Smooth muscle cell (in vitro differentiated cells): ENCODE measurements around the gene GRID1. TPM values are rescaled to one million over a fixed set of nuclear protein-coding genes. Genes with fewer than 3 reads are reported as not detected.

Source experiments
- DNase-seq: peaks from one replicate; lab custom pipeline; 2025; ENCODE audit not compliant: unreplicated experiment; lab: John Stamatoyannopoulos, UW
- H2AFZ ChIP-seq: fragments of 200-600 bp; sonication (generic); 2 replicates; pipeline ENCODE4 v1.6.0; 2016; ENCODE audit warnings: antibody characterized with exemption, low read depth, mild to moderate bottlenecking
- H3F3A ChIP-seq: fragments of 200-600 bp; sonication (generic); 2 replicates; pipeline ENCODE4 v1.6.0; 2017; ENCODE audit warnings: antibody characterized with exemption, low read depth
- H3K27ac ChIP-seq: fragments of 200-600 bp; sonication (generic); 2 replicates; pipeline ENCODE4 v1.5.1; 2016; ENCODE audit warnings: low read depth, mild to moderate bottlenecking
- H3K27me3 ChIP-seq: fragments of 200-600 bp; sonication (generic); 2 replicates; pipeline ENCODE4 v1.6.1; 2016; ENCODE audit warnings: low read depth, mild to moderate bottlenecking
- H3K36me3 ChIP-seq: fragments of 200-600 bp; sonication (generic); 2 replicates; pipeline ENCODE4 v1.5.1; 2016; ENCODE audit warnings: low read depth
- H3K4me1 ChIP-seq: fragments of 200-600 bp; sonication (generic); 2 replicates; pipeline ENCODE4 v1.5.1; 2016; ENCODE audit warnings: low read depth
- H3K4me2 ChIP-seq: fragments of 200-600 bp; sonication (generic); 2 replicates; pipeline ENCODE4 v1.6.0; 2016; ENCODE audit warnings: mild to moderate bottlenecking
- H3K4me3 ChIP-seq: fragments of 200-600 bp; sonication (generic); 2 replicates; pipeline ENCODE4 v1.5.1; 2016; ENCODE audit warnings: mild to moderate bottlenecking
- H3K79me2 ChIP-seq: fragments of 200-600 bp; sonication (generic); 2 replicates; pipeline ENCODE4 v1.6.0; 2016; ENCODE audit warnings: low read depth, mild to moderate bottlenecking
- H3K9ac ChIP-seq: fragments of 200-600 bp; sonication (generic); 2 replicates; pipeline ENCODE4 v1.6.0; 2016; ENCODE audit warnings: low read depth
- H3K9me3 ChIP-seq: fragments of 200-600 bp; sonication (generic); replicated peaks from 2 replicates; pipeline ENCODE4 v1.5.1; 2016; ENCODE audit warnings: low read depth
- H4K20me1 ChIP-seq: fragments of 200-600 bp; sonication (generic); 2 replicates; pipeline ENCODE4 v1.6.0; 2016; ENCODE audit warnings: low read depth
- CTCF ChIP-seq: fragments of 200-600 bp; sonication (generic); IDR thresholded peaks from 2 replicates; pipeline ENCODE4 v1.5.1; 2017; ENCODE audit warnings: borderline replicate concordance, mild to moderate bottlenecking, antibody characterized with exemption; ENCODE audit not compliant: insufficient read depth, poor library complexity, severe bottlenecking
- WGBS: methylation state at CpG from one replicate; pipeline ENCODE4 v1.1.7; 2016; ENCODE audit warnings: low lambda C conversion rate; 5-methylcytosine and 5-hydroxymethylcytosine counted together
- polyA plus RNA-seq: library from polyadenylated mRNA; unstranded; fragments of >200 nt; fragmentation: Nextera tagmentation; extraction: Ambion mirVana; gene quantifications from 2 replicates; pipeline ENCODE4 v1.2.1, GENCODE V29; 2016
- total RNA-seq: library from RNA; depleted of rRNA; stranded (reverse); fragments of >200 nt; gene quantifications from 2 replicates; pipeline ENCODE4 v1.2.3, GENCODE V29; 2014

Gene GRID1
- total and polyA plus RNA-seq, 2 experiments from 2014 or later: 4.4 to 7.4 TPM

- no peaks in the 10 kb centered on the region for H3K36me3 ChIP-seq
- no peaks in the 10 kb centered on the region for H3K9me3 ChIP-seq
- H3K27me3 ChIP-seq: no peaks in the 10 kb centered on the region
- H2AFZ ChIP-seq: no peak overlapping the region
- H3K4me3 ChIP-seq: no peak overlapping the region
- H3K4me2 ChIP-seq: no peak overlapping the region
- WGBS: 90% methylated on average over 8 of the region's 8 CpGs
- TF ChIP-seq CTCF: no peak
- no peak for DNase-seq
- H3K27ac ChIP-seq: no peak overlapping the region
- H3K4me1 ChIP-seq: no peaks in the 10 kb centered on the region
- H3F3A ChIP-seq: no peaks in the 10 kb centered on the region
- no peaks in the 10 kb centered on the region for H3K79me2 ChIP-seq
- H4K20me1 ChIP-seq: peaks cover 10% of the 10 kb centered on the region
- no peak overlapping the region for H3K9ac ChIP-seq
Observed at GRCh38 chr10:86164960-86165630, 201.5 kb downstream of the GRID1 start.

GRCh38 chr10:86164174-86164774 lies 202.3 kb downstream of the GRID1 start:
- H3K27me3 ChIP-seq: no peaks in the 10 kb centered on the region
- no peaks in the 10 kb centered on the region for H3K4me1 ChIP-seq
- H3K79me2 ChIP-seq: no peaks in the 10 kb centered on the region
- no peak overlapping the region for H3K9ac ChIP-seq
- no peak overlapping the region for H3K4me2 ChIP-seq
- 95% methylated on average over 6 of the region's 6 CpGs for WGBS
- H2AFZ ChIP-seq: no peak overlapping the region
- no peak for DNase-seq
- H3K36me3 ChIP-seq: no peaks in the 10 kb centered on the region
- peaks cover 3% of the 10 kb centered on the region for H4K20me1 ChIP-seq
- H3K4me3 ChIP-seq: no peak overlapping the region
- TF ChIP-seq CTCF: no peak
- H3F3A ChIP-seq: no peaks in the 10 kb centered on the region
- H3K27ac ChIP-seq: no peak overlapping the region
- H3K9me3 ChIP-seq: no peaks in the 10 kb centered on the region

- no peak for DNase-seq
- TF ChIP-seq CTCF: no peak
- H3K4me1 ChIP-seq: no peaks in the 10 kb centered on the region
- WGBS: 37% methylated on average over 13 of the region's 13 CpGs
- no peaks in the 10 kb centered on the region for H3K27me3 ChIP-seq
- no peak overlapping the region for H3K4me3 ChIP-seq
- no peak overlapping the region for H3K9ac ChIP-seq
- H3K27ac ChIP-seq: no peak overlapping the region
- no peaks in the 10 kb centered on the region for H4K20me1 ChIP-seq
- H3K79me2 ChIP-seq: no peaks in the 10 kb centered on the region
- H3K4me2 ChIP-seq: peak overlapping the region; percentile 20
- H3K9me3 ChIP-seq: no peaks in the 10 kb centered on the region
- no peaks in the 10 kb centered on the region for H3K36me3 ChIP-seq
- H3F3A ChIP-seq: no peaks in the 10 kb centered on the region
- no peak overlapping the region for H2AFZ ChIP-seq
Observed at GRCh38 chr10:86163522-86164173, 202.9 kb downstream of the GRID1 start.
